Gastrocnemius medialis (tissue), 4 donors: ENCODE data around the gene NUBP2. TPM values are rescaled to one million over a fixed set of nuclear protein-coding genes. Genes with fewer than 3 reads are reported as not detected.
"Not testable (repeated sequence)": the region's sequence is repeated elsewhere in the genome, so short reads cannot be mapped to it uniquely, and the experiment has no call there.

Experiments
- ATAC-seq, 2 donors: fragments of 150-250 bp; one replicate each; pipeline ENCODE4 v1.9.1; 2016
- DNase-seq, 2 donors: peaks; one replicate each; pipeline ENCODE4 v3.0.0-alpha.2; 2019
- H3K27ac ChIP-seq, 4 donors: fragments of 200-600 bp; sonication (generic); 1 replicate in 1 of 4; 2 replicates in 3 of 4; pipeline ENCODE4 v1.5.1; 2016 to 2018; ENCODE audit warnings: mild to moderate bottlenecking in 2 of 4, moderate library complexity in 1 of 4
- H3K27me3 ChIP-seq, 3 donors: fragments of 200-600 bp; sonication (generic) in 2 of 3; 1 replicate in 1 of 3; 2 replicates in 2 of 3; pipeline versions ENCODE4 v1.5.1 to v1.6.0; 2016 to 2019; ENCODE audit warnings: mild to moderate bottlenecking in 1 of 3, moderate library complexity in 1 of 3
- H3K36me3 ChIP-seq, 2 donors: fragments of 200-600 bp; sonication (generic) in 1 of 2; one replicate each; pipeline ENCODE4 v1.5.1; 2017 to 2018
- H3K4me1 ChIP-seq, 2 donors: fragments of 200-600 bp; sonication (generic) in 1 of 2; one replicate each; pipeline ENCODE4 v1.5.1; 2016 to 2017; ENCODE audit warnings: mild to moderate bottlenecking in 2 of 2
- H3K4me3 ChIP-seq, 4 donors: fragments of 200-600 bp; sonication (generic) in 3 of 4; 1 replicate in 1 of 4; 2 replicates in 3 of 4; pipeline ENCODE4 v1.5.1; 2016 to 2019; ENCODE audit warnings: mild to moderate bottlenecking in 2 of 4
- H3K9me3 ChIP-seq, 3 donors: fragments of 200-600 bp; sonication (generic) in 2 of 3; 1 replicate in 1 of 3; 2 replicates in 2 of 3; pipeline ENCODE4 v1.5.1; 2016 to 2019
- POLR2A ChIP-seq, 2 donors: fragments of 450-650 bp; IDR thresholded peaks; one replicate each; pipeline ENCODE4 v1.6.1; 2017; ENCODE audit warnings: antibody characterized with exemption in 2 of 2, mild to moderate bottlenecking in 2 of 2, moderate library complexity in 2 of 2
- in situ Hi-C, 4 donors: fragments of 200-750 bp; cut with MboI; loops; one replicate each; pipeline versions ENCODE4 v1.15.0 to v1.8.0; 2017; ENCODE audit warnings: low sequenced_read_pairs in 4 of 4
- intact Hi-C: fragments of 100-400 bp; cut with DNase I; formaldehyde crosslinking; loops from one replicate; pipeline ENCODE4 v1.15.1; 2023; ENCODE audit warnings: low total_unique reads
- total RNA-seq, 4 donors: library from RNA; depleted of rRNA; stranded (reverse); fragments of >200 nt; gene quantifications; one replicate each; pipeline versions ENCODE4 v1.1.0 to v1.2.3, GENCODE V29; 2016
- TF ChIP-seq, protein P1 (sequence below), 5 experiments: fragments of 450-650 bp in 3 of 5; fragments of 200-600 bp in 2 of 5; sonication (generic) in 2 of 5; IDR thresholded peaks in 4 of 5; conservative IDR thresholded peaks in 1 of 5; 1 replicate in 4 of 5; 2 replicates in 1 of 5; pipeline ENCODE4 v1.5.1; 2016 to 2019; ENCODE audit warnings: antibody characterized with exemption in 5 of 5, mild to moderate bottlenecking in 3 of 5, moderate library complexity in 3 of 5

NUBP2 gene
- total RNA-seq, 4 donors from 2014 or later, result 77.3 to 163 (median 80.7) TPM

DNA sequence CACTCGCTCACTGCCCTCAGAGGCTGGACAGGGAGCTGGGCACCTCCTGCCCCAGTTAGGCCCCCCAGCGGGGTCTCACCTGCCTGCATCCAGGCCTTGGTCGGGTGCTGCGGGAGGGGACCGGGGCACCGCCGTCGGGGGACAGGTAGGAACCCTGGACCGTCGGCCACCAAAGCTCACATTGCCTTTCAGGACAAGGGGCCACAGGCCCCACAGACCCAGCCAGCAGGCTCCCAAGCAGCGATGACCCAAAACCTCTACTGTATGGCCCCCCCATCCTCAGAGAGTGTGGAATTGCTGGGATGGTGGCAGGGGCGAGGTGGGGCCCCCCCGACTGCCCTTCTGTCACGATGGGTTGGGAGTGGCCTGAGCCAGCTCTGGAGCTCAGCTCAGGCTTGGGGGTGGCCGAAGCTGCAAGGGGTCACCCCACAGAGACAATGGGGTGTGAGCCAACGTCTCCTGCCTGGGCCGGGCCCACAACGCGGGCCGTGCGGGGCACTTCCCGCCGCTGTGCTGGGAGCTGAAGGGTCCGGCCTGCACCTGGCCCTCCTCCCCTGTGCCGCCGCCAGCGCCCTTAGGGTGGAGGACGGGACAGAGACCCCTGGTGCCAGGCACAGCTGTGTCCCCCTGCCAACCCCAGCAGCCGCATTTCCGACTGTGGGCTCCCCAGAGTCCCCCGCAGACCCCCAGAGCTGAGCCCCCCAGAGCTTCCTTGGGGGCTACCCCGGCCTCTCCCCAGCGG is 10.2 kb downstream of the NUBP2 start:
- Histone ChIP-seq H3K27ac (no peak overlapping the region), H3K36me3 (peaks cover 0 to 18% of the 10 kb centered on the region in 2 donors), H3K4me3 (no peak overlapping the region), H3K9me3 (no peaks in the 10 kb centered on the region), H3K4me1 (no peaks in the 10 kb centered on the region), H3K27me3 (no peaks in the 10 kb centered on the region)
- DNase-seq (peak in 1 of 2 donors; percentile 8), ATAC-seq (no peak)
- in situ Hi-C loops (no loop called here), intact Hi-C loops (no loop called here)
- TF ChIP-seq, protein P1, sequence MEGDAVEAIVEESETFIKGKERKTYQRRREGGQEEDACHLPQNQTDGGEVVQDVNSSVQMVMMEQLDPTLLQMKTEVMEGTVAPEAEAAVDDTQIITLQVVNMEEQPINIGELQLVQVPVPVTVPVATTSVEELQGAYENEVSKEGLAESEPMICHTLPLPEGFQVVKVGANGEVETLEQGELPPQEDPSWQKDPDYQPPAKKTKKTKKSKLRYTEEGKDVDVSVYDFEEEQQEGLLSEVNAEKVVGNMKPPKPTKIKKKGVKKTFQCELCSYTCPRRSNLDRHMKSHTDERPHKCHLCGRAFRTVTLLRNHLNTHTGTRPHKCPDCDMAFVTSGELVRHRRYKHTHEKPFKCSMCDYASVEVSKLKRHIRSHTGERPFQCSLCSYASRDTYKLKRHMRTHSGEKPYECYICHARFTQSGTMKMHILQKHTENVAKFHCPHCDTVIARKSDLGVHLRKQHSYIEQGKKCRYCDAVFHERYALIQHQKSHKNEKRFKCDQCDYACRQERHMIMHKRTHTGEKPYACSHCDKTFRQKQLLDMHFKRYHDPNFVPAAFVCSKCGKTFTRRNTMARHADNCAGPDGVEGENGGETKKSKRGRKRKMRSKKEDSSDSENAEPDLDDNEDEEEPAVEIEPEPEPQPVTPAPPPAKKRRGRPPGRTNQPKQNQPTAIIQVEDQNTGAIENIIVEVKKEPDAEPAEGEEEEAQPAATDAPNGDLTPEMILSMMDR (IDR thresholded peaks at IDR 0.05 in 4 of 5, conservative IDR thresholded peaks at IDR 0.05 in 1 of 5), result no peak

DNA sequence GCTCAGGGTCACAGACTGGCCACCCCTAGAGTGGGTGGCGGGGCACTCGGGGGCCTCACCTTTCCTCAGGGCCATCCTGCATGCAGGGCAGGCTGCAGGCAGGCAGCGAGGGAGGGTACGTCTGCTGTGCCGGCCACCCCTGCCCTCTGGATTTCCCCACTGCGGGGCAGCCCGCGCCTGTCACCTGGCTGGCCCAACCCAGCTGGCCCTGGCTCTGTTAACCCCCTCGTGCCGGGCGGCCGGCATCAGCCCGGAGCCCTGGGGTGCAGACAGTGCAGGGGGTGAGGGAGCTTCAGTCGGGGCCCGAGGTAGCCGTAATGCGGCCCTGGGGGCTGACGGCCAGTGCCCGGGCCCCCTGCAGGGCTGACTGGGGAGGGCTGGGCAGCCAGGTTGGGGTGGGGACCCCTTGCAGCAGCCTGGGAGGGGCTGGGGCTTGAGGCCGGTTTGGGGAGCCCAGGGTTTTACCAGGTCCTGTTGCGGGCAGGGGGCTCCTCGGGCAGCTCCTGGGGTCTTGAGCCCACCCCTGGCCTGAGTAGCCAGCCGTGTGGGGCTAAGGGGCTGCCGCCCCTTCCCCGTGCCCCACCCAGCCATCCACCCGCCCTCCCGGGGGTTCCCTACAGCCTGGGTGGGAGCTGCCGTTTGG is 10.9 kb downstream of the NUBP2 start, which contains the start of gene IGFALS:
Gene IGFALS, minus strand, starts transcription at position 128 of the 643 bp plus-strand sequence. Its CDS starts 53 bp downstream, at position 75.
- no peak within 1 kb of the TSS for H3K27ac ChIP-seq
- DNase-seq (peak in 1 of 2 donors; percentile 8), ATAC-seq (no peak)
- TF ChIP-seq, protein P1 (IDR thresholded peaks at IDR 0.05 in 4 of 5, conservative IDR thresholded peaks at IDR 0.05 in 1 of 5), result no peak
- no peak for TF ChIP-seq POLR2A (IDR thresholded peaks at IDR 0.05)
- H3K9me3 ChIP-seq, result no peaks in the 10 kb centered on the region
- no peaks in the 10 kb centered on the region for H3K4me1 ChIP-seq
- H3K27me3 ChIP-seq, result no peaks in the 10 kb centered on the region
- in situ Hi-C loops (no loop called here), intact Hi-C loops (no loop called here)
- H3K36me3 ChIP-seq, result peaks cover 0 to 11% of the 10 kb centered on the region in 2 donors
- H3K4me3 ChIP-seq, result no peak within 1 kb of the TSS

DNA sequence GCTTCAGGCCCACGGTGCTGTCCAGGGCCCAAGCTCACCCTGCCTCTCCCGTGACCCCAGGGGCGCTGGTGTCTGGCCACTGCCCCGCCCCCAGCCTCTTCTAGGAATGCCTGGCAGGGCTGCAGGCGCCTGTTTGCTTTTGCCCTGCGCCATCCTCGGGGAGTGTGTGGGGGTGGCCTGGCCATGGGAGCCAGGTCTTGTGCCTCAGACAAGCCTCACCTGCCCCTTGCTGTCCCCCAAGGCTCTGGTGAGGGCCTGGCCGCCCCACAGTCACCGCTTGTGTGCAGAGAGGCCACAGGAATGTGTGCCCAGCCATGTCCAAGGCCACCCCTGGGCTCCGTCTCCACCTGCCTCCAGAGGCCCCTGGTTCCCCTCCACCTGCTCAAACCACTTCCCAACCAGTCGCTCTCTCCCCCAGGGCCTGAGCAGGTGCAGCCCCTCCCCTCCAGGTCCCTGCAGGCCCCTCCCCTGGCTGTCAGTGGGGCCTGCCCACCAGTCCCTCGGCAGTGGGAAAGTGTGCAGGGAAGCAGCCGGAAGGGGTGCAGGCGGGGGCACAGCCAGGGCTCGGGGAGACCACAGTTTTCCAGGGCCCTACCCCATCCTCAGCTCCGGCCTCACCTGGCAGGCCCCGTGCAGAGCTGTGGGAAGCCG is 11.6 kb downstream of the NUBP2 start:
- no peak overlapping the region for H3K4me3 ChIP-seq
- peak in 1 of 2 donors; percentile 10 for DNase-seq
- H3K36me3 ChIP-seq, result peaks cover 0 to 4% of the 10 kb centered on the region in 2 donors
- H3K4me1 ChIP-seq, result no peaks in the 10 kb centered on the region
- in situ Hi-C loops (no loop called here), intact Hi-C loops (no loop called here)
- H3K9me3 ChIP-seq, result no peaks in the 10 kb centered on the region
- ATAC-seq, result no peak
- no peak overlapping the region for H3K27ac ChIP-seq
- TF ChIP-seq, protein P1 (IDR thresholded peaks at IDR 0.05 in 4 of 5, conservative IDR thresholded peaks at IDR 0.05 in 1 of 5), result no peak
- no peak for TF ChIP-seq POLR2A (IDR thresholded peaks at IDR 0.05)
- H3K27me3 ChIP-seq, result no peaks in the 10 kb centered on the region

DNA sequence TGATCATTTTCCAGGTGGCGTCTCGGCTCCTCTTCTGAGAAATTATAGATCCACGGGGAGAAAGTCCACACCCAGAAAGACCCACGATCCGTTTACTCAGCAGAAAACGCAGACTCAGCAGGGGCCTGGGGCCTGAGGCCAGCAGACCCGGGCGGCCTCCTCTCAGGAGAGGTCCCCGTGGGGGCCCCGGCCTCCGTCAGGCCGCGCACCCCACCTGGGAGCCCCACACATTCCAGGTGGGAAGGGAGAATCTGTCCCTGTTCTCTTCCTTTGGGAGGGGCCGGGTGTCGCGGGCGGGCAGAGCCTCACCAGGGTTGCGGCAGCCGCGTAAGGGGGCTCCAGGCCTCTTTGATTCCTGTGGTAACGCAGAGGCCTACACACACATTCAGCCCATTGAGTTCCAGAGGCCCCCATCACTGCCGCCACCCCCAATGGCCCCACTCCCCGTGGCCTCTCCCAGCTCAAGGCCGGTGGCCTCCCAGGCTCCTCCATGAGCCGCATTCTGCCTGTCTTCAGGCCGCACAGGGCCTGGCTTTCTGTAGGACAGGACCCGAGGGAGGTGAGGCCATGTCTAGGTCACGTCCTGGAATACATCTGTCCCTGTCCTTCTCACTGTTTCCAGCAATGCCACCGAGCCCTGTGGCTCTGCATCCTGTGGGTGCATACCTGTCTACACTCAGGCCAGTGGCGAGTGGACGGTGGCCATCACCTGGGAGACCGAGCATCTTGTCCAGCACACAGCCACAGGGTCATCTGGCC is 12.3 kb downstream of the NUBP2 start:
- peak in 1 of 2 donors; percentile 9 for DNase-seq
- H3K4me3 ChIP-seq, result no peak overlapping the region
- TF ChIP-seq POLR2A (IDR thresholded peaks at IDR 0.05), result no peak
- TF ChIP-seq, protein P1 (IDR thresholded peaks at IDR 0.05 in 4 of 5, conservative IDR thresholded peaks at IDR 0.05 in 1 of 5), result no peak
- no peaks in the 10 kb centered on the region for H3K9me3 ChIP-seq
- ATAC-seq, result no peak
- H3K27ac ChIP-seq, result no peak overlapping the region
- intact Hi-C loops (no loop called here), in situ Hi-C loops (no loop called here)
- peaks cover 0 to 4% of the 10 kb centered on the region in 2 donors for H3K36me3 ChIP-seq
- no peaks in the 10 kb centered on the region for H3K4me1 ChIP-seq
- H3K27me3 ChIP-seq, result no peaks in the 10 kb centered on the region

DNA sequence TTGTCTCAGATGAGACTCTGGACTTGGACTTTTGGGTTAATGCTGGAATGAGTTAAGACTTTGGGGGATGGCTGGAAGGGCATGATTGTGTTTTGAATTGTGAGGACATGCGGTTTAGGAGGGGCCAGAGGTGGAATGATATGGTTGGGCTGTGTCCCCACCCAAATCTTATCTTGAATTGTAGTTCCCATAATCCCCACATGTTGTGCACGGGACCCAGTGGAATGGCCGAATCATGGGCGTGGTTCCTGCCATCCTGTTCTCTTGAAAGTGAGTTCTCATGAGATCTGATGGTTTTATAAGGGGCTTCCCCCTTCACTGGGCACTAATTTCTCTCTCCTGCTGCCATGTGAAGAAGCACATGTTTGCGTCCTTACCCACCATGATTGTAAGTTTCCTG is 16.5 kb downstream of the NUBP2 start:
- DNase-seq, ATAC-seq, H3K4me1 ChIP-seq, H3K4me3 ChIP-seq, H3K36me3 ChIP-seq, intact Hi-C loops, H3K9me3 ChIP-seq, H3K27ac ChIP-seq, H3K27me3 ChIP-seq, in situ Hi-C loops: not testable (repeated sequence)
